Cardiac muscle cell (in vitro differentiated cells and primary cell): Measurements from ENCODE around the gene FHL3. TPM values are rescaled to one million over a fixed set of nuclear protein-coding genes. Genes with fewer than 3 reads are reported as not detected.

ENCODE experiments used
- DNase-seq, 2 donors: peaks; one replicate each; pipeline versions ENCODE4 v3.0.0 to v3.0.0-alpha.2; 2010 to 2017; ENCODE audit warnings: low read depth in 1 of 2, low spot score in 1 of 2
- H3K27ac ChIP-seq: fragments of 200-600 bp; sonication (generic); 2 replicates; pipeline ENCODE4 v1.5.1; 2016
- H3K27me3 ChIP-seq: fragments of 200-600 bp; sonication (generic); 2 replicates; pipeline ENCODE4 v1.6.0; 2016; ENCODE audit warnings: control low read depth
- H3K36me3 ChIP-seq: fragments of 200-600 bp; sonication (generic); 2 replicates; pipeline ENCODE4 v1.5.1; 2016; ENCODE audit warnings: control low read depth
- H3K4me1 ChIP-seq: fragments of 200-600 bp; sonication (generic); 2 replicates; pipeline ENCODE4 v1.8.1; 2017; ENCODE audit warnings: low read depth, mild to moderate bottlenecking, mixed run types
- H3K4me3 ChIP-seq: fragments of 200-600 bp; sonication (generic); 2 replicates; pipeline ENCODE4 v1.5.1; 2016; ENCODE audit warnings: mild to moderate bottlenecking
- H3K9me3 ChIP-seq: fragments of 200-600 bp; sonication (generic); 2 replicates; pipeline ENCODE4 v1.5.1; 2017; ENCODE audit warnings: low read depth, mild to moderate bottlenecking, control low read depth
- polyA plus RNA-seq: library from polyadenylated mRNA; unstranded; fragments of >200 nt; fragmentation: Nextera tagmentation; extraction: Ambion mirVana; gene quantifications from 2 replicates; pipeline ENCODE4 v1.2.1, GENCODE V29; 2016
- total RNA-seq: library from RNA; depleted of rRNA; stranded (reverse); fragments of >200 nt; gene quantifications from 2 replicates; pipeline ENCODE4 v1.2.3, GENCODE V29; 2016
- TF ChIP-seq, protein P1 (sequence below): IDR thresholded peaks from 2 replicates; pipeline ENCODE4 v1.5.1; 2012; ENCODE audit warnings: low read depth, mild to moderate bottlenecking, low read length

The FHL3 gene
- total and polyA plus RNA-seq, 2 experiments from 2014 or later: 33.0 to 47.4 TPM

DNA sequence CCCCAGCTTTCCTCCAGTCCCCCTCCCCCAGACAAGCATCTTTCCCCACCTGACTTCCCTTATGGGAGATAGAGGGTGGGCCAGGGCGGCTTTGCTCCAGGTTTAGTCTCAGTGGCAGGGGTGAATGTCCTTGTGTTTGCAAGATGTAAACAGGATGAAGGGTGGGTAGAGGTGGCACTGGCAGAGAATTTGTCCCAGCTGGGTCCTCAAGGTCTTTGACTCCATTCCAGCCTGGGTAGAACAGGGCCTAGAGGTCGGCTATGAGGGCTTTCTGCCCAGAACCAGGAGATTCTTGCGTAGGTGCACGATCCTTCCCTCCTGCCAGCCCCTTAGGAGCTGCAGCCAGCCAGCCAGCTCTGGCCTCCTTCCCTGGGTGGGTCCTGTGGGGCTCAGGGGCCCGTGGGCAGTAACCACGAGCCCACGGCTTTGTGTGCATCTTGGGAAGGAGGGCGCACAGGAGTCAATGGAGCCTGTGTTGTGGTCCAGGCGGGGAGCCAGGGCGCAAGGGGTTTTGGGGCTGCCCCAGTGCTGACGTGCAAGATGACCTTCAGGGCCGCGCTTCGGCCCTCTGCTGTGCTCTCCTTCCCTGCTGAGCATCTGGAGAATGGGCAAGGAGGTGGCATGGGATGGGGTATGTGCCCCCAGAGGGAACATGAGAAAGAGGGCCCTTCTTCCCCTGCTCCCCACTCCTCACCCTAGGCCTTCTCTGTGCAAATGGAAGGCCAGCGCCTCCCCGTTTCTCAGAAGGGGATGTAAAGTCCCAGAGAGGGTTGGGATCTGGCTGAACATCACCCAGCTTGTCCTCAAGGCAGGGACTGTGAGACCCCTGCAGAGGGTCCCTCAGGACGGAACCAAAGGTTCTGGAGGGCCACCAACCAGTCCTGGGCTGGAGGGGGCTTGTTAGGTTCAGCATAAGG is 25.5 kb upstream of the FHL3 start:
- peak overlapping the region; percentile 74 for H3K27ac ChIP-seq
- DNase-seq: no peak
- TF ChIP-seq, protein P1, sequence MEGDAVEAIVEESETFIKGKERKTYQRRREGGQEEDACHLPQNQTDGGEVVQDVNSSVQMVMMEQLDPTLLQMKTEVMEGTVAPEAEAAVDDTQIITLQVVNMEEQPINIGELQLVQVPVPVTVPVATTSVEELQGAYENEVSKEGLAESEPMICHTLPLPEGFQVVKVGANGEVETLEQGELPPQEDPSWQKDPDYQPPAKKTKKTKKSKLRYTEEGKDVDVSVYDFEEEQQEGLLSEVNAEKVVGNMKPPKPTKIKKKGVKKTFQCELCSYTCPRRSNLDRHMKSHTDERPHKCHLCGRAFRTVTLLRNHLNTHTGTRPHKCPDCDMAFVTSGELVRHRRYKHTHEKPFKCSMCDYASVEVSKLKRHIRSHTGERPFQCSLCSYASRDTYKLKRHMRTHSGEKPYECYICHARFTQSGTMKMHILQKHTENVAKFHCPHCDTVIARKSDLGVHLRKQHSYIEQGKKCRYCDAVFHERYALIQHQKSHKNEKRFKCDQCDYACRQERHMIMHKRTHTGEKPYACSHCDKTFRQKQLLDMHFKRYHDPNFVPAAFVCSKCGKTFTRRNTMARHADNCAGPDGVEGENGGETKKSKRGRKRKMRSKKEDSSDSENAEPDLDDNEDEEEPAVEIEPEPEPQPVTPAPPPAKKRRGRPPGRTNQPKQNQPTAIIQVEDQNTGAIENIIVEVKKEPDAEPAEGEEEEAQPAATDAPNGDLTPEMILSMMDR: no peak

DNA sequence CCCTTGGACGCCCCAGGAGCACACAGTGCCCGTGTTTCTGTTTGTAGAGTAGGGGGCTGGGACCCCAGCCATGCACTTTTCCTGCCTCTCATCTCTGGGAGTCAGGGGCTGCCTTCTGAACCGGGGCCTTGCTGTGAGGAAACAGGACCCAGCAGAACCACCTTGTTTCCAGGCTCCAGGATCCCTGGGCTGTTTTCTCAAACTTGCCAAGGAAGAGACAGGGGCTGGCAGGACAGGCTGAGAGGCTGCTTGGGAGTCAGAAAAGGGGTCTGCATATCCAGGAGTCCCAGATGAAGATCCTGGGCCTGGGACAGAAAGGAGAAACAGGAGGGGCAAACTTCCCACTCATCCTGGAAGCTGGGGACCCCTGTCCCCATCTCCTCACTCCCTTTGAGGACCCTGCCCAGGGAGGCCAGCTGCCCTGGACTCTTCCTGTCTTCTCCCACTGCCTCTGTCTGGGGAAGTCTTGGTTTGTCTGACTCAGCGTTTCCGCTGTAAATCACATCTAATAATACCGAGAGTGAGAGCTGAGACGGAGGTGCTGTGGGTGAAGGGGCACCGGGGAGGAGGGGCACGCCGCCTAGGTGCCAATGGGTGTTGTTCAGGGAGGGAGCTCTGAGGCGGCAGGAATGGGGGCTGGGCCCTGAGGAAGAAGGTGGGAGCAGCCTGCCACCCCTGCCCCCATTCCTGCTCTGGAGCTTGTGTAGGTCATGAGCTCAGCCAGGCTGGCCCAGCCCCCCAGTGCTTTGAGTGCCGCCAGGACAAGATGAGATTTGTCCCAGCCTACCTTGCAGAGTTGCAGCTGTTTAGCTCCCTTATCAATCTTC is 24.6 kb upstream of the FHL3 start:
- no peaks in the 10 kb centered on the region for H3K27me3 ChIP-seq
- H3K36me3 ChIP-seq: peaks cover 9% of the 10 kb centered on the region
- TF ChIP-seq, protein P1: no peak
- H3K4me3 ChIP-seq: no peak overlapping the region
- H3K9me3 ChIP-seq: no peaks in the 10 kb centered on the region
- peaks cover 28% of the 10 kb centered on the region for H3K4me1 ChIP-seq
- peak; percentile 61 to 75 for DNase-seq
- H3K27ac ChIP-seq: peak overlapping the region; percentile 74

More for the DNA sequence above, 25.5 kb upstream of the FHL3 start:
- no peaks in the 10 kb centered on the region for H3K27me3 ChIP-seq
- H3K36me3 ChIP-seq: no peaks in the 10 kb centered on the region
- H3K4me1 ChIP-seq: peaks cover 28% of the 10 kb centered on the region
- H3K9me3 ChIP-seq: no peaks in the 10 kb centered on the region
- no peak overlapping the region for H3K4me3 ChIP-seq

DNA sequence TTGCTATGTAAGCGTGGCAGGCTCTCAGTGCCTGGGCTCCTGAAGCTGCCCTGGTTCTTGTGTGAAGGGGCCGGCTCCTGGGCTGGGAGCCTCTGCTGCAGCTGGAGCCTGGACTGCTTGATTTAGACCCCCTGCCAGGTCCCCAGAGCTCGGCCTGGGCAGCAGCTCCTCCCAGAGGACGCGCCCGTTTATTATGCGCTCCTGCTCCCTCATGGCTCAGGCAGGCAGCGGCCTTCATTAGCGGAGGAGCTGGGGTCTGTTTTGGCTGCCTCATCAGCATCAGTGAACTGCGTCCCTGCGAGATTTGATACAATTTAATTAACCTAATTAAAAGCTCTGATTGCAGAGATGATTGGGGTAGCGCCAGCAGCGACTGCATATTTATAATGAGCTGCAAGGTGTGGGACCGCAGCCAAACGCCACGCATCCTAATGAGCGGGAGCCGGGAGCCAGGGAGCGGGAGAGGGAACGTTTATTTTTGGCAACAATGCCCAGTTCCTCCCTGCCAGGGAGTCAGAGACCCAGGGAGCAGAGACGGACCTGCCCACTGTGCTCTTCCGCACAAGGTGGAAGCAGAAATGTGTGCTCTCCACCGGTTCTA is 23.9 kb upstream of the FHL3 start:
- Histone ChIP-seq H3K36me3 (peaks cover 13% of the 10 kb centered on the region), H3K9me3 (no peaks in the 10 kb centered on the region), H3K27ac (peak overlapping the region; percentile 74), H3K4me1 (peaks cover 28% of the 10 kb centered on the region), H3K4me3 (no peak overlapping the region), H3K27me3 (no peaks in the 10 kb centered on the region)
- peak; percentile 62 to 68 for DNase-seq
- TF ChIP-seq, protein P1: peak; percentile 6

DNA sequence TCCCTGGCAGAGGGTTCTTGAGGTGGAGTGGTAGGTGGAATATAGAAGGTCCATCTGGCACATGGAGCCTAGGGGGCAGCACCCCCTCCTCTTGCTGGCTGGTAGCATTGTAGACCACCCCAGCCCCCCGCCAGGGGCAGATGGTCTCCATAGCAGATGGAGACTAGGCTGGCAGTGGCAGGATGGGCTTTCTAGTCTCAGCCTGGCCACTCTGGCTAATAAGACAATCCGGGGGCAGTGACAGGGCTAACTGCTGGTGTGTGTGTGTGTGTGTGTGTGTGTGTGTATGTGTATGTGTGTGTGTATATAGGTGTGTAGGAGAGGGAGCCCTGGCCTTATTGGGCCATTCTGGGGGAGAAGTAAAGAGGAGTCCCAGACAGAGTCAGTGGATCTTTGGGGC is 23.4 kb upstream of the FHL3 start:
- TF ChIP-seq, protein P1: no peak
- DNase-seq: no peak
- Histone ChIP-seq H3K36me3 (peaks cover 18% of the 10 kb centered on the region), H3K27ac (peak overlapping the region; percentile 74), H3K4me1 (peaks cover 28% of the 10 kb centered on the region), H3K4me3 (no peak overlapping the region), H3K9me3 (no peaks in the 10 kb centered on the region), H3K27me3 (no peaks in the 10 kb centered on the region)

DNA sequence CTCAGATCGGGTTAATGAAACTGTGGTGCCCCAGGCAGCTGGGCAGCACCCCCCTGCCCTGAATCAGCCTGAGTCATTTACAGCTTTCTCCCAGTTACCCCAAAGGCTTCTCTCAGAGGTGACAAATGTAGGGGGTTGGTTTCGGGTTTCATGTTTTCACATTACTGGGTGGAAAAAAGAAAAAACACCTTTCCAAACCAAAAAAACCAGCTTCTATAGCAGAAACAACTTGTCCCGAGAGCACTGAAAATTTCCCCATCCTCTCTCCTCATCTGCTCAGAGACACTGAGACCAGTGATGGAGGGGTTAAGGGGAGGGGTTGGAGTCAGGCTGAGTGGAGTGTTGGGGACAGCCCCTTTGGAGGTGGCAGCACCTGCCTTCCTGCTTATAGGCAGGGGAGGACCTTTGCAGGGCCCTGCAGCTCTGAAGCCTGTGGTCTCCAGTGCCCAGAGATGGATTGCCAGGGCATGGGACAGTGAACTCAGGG is 22.8 kb upstream of the FHL3 start:
- DNase-seq: no peak
- no peaks in the 10 kb centered on the region for H3K27me3 ChIP-seq
- H3K27ac ChIP-seq: no peak overlapping the region
- no peak overlapping the region for H3K4me3 ChIP-seq
- peaks cover 22% of the 10 kb centered on the region for H3K36me3 ChIP-seq
- H3K4me1 ChIP-seq: peaks cover 28% of the 10 kb centered on the region
- no peaks in the 10 kb centered on the region for H3K9me3 ChIP-seq
- TF ChIP-seq, protein P1: no peak
